Measurements from ENCODE around the gene PIM1. TPM values are rescaled to one million over a fixed set of nuclear protein-coding genes. Genes with fewer than 3 reads are reported as not detected.

The PIM1 gene
- total and polyA plus RNA-seq, 9 of the 15 experiments (the other 6 are each of a cell fraction or from before 2014, with no cell fraction given) = 19.0 to 789 (median 212) TPM

DNA sequence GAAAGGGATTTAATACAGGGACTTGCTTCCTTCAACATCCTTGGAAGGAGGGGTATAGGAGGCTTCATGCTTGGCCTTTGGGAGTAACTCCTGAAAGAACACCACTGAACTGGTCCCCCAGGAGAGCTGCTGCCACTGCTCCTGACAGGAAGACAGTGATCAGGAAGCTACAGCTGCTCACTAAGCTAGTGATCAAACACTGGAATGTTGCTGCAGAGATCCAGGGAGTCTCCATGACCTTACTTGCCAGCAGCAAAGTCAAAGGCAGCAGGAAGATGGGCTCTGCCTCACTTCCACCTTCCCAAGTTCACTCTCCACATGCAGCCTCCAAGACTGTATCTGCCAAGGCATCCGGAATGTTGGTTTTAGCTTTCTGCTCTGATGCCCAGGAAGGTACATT, 31.8 kb downstream of the PIM1 start:
- H3K9me3 ChIP-seq (replicated peaks; ENCODE audit: control insufficient read depth, insufficient read depth, low read depth, low read length) = no peaks in the 10 kb centered on the region
- intact Hi-C loops (cut with micrococcal nuclease) (no loop called here), in situ Hi-C loops (cut with MboI) (loop anchor here (10.0 kb wide), 1 partner anchor 147 kb away; no protein-coding TSS in a partner anchor)
- POLR2A ChIA-PET = interaction anchor here (0.8 to 1.4 kb wide), 2 partner anchors 11 to 184 kb away, joined by 3 read pairs; no protein-coding TSS in a partner anchor
- H3K27ac ChIP-seq (ENCODE audit: extremely low read depth, low read depth, low read length) = peak overlapping the region; percentile 16; the same call in 1 of the 3 replicates
- no peaks in the 10 kb centered on the region; the same call in 2 of the 3 replicates for H3K36me3 ChIP-seq (ENCODE audit: control insufficient read depth, insufficient read depth, low read length)
- no TSS peak for BruUV-seq (replicated peaks)
- no peaks in the 10 kb centered on the region for H3K9me1 ChIP-seq (ENCODE audit: control insufficient read depth, insufficient read depth, low read length)
- peak overlapping the region; percentile 77 for H2AFZ ChIP-seq (ENCODE audit: low read depth, low read length)
- peak overlapping the region; percentile 6 to 10; a peak in 1 of 4 replicates for H3K9ac ChIP-seq (ENCODE audit: insufficient read depth in 1 of 2, low read depth in 2 of 2, low read length in 2 of 2)
- no peak overlapping the region for H3K4me2 ChIP-seq (ENCODE audit: insufficient read depth, low read length)
- no peak for TF ChIP-seq BCL6 (CRISPR knock-in tag; IDR thresholded peaks at IDR 0.05)
- TF ChIP-seq HMG20B (CRISPR knock-in tag; IDR thresholded peaks at IDR 0.05) = no peak
- no peak for TF ChIP-seq ESRRA (IDR thresholded peaks at IDR 0.05; ENCODE audit: borderline replicate concordance, low read depth)
- TF ChIP-seq MTA3 (IDR thresholded peaks at IDR 0.05; ENCODE audit: borderline replicate concordance) = no peak
- TF ChIP-seq HNRNPK (IDR thresholded peaks at IDR 0.05; ENCODE audit: low read depth, low read length, poor library complexity, severe bottlenecking) = no peak
- TF ChIP-seq, protein P1, sequence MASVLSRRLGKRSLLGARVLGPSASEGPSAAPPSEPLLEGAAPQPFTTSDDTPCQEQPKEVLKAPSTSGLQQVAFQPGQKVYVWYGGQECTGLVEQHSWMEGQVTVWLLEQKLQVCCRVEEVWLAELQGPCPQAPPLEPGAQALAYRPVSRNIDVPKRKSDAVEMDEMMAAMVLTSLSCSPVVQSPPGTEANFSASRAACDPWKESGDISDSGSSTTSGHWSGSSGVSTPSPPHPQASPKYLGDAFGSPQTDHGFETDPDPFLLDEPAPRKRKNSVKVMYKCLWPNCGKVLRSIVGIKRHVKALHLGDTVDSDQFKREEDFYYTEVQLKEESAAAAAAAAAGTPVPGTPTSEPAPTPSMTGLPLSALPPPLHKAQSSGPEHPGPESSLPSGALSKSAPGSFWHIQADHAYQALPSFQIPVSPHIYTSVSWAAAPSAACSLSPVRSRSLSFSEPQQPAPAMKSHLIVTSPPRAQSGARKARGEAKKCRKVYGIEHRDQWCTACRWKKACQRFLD (CRISPR knock-in tag; IDR thresholded peaks at IDR 0.05) = no peak
- no peak for TF ChIP-seq DDX20 (tag; IDR thresholded peaks at IDR 0.05; ENCODE audit: low read depth)
- no peak for TF ChIP-seq MAFF (IDR thresholded peaks at IDR 0.05; ENCODE audit: low read length)
- TF ChIP-seq, protein P2, sequence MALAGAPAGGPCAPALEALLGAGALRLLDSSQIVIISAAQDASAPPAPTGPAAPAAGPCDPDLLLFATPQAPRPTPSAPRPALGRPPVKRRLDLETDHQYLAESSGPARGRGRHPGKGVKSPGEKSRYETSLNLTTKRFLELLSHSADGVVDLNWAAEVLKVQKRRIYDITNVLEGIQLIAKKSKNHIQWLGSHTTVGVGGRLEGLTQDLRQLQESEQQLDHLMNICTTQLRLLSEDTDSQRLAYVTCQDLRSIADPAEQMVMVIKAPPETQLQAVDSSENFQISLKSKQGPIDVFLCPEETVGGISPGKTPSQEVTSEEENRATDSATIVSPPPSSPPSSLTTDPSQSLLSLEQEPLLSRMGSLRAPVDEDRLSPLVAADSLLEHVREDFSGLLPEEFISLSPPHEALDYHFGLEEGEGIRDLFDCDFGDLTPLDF (CRISPR knock-in tag; IDR thresholded peaks at IDR 0.05) = no peak
- no peaks in the 10 kb centered on the region for H4K20me1 ChIP-seq (replicated peaks; ENCODE audit: control insufficient read depth, insufficient read depth, low read length)
- 100% methylated on average over 1 of the region's 1 CpG for WGBS (ENCODE audit: insufficient coverage, low coverage, missing lambda C conversion rate)
- ATAC-seq = no peak
- DNase-seq (ENCODE audit: extremely low read depth in 1 of 4, low spot score in 3 of 4) = peak in 1 of 4 experiments; percentile 6
- H3K27me3 ChIP-seq (ENCODE audit: control insufficient read depth in 2 of 2, insufficient read depth in 2 of 2, low read length in 2 of 2) = no peaks in the 10 kb centered on the region
- H3K4me1 ChIP-seq (replicated peaks in 1 of 2; ENCODE audit: control insufficient read depth in 2 of 2, insufficient read depth in 2 of 2, low read length in 2 of 2) = peaks cover 47 to 51% of the 10 kb centered on the region in 2 experiments
- CTCF ChIA-PET (ENCODE audit: low intra/inter-chr PET ratio) = no interaction called here
- peaks cover 7% of the 10 kb centered on the region; the same call in 1 of the 3 replicates for H3K79me2 ChIP-seq (ENCODE audit: control insufficient read depth, insufficient read depth, low read length)
- no peak overlapping the region for H3K4me3 ChIP-seq
- FAIRE-seq = no peak
